D341Med (cell line): ENCODE measurements around the gene PEX6.
"Not testable (repeated sequence)": the region's sequence is repeated elsewhere in the genome, so short reads cannot be mapped to it uniquely, and the experiment has no call there.

Experiments used
- DNase-seq: peaks from one replicate; pipeline ENCODE4 v3.0.0; 2012; ENCODE audit warnings: low spot score

Gene PEX6

GRCh38 chr6:42963855-42964605 is 15.0 kb downstream of the PEX6 start:
- peak; percentile 85 for DNase-seq

GRCh38 chr6:42963179-42963854 is 15.7 kb downstream of the PEX6 start:
- DNase-seq: no peak

GRCh38 chr6:42962502-42963178 is 16.3 kb downstream of the PEX6 start:
- peak; percentile 83 for DNase-seq

GRCh38 chr6:42962096-42962495 is 16.9 kb downstream of the PEX6 start:
- no peak for DNase-seq

- no peak for DNase-seq
Observed at GRCh38 chr6:42961020-42961470, 17.9 kb downstream of the PEX6 start.

- peak; percentile 45 for DNase-seq
Observed at GRCh38 chr6:42960243-42961019, 18.6 kb downstream of the PEX6 start, which contains the start of gene GNMT. Gene GNMT (plus strand): TSS chr6:42960754. CDS start chr6:42960768, 14 bp downstream.

- no peak for DNase-seq
Observed at GRCh38 chr6:42959917-42960242, 19.1 kb downstream of the PEX6 start.

GRCh38 chr6:42958125-42958524 is 20.9 kb downstream of the PEX6 start:
- no peak for DNase-seq

- DNase-seq: not testable (repeated sequence)
Observed at GRCh38 chr6:42954405-42954804, 24.6 kb downstream of the PEX6 start.

- DNase-seq: no peak
Observed at GRCh38 chr6:42952389-42952788, 26.6 kb downstream of the PEX6 start.

- no peak for DNase-seq
Observed at GRCh38 chr6:42947950-42948349, 31.0 kb downstream of the PEX6 start.

GRCh38 chr6:42942444-42942843 is 36.5 kb downstream of the PEX6 start:
- no peak for DNase-seq

- not testable (repeated sequence) for DNase-seq
Observed at GRCh38 chr6:42941356-42941755, 37.6 kb downstream of the PEX6 start.

- no peak for DNase-seq
Observed at GRCh38 chr6:42940493-42941045, 38.4 kb downstream of the PEX6 start.

- DNase-seq: no peak
Observed at GRCh38 chr6:42939810-42940167, 39.2 kb downstream of the PEX6 start.

GRCh38 chr6:42938987-42939809 is 39.8 kb downstream of the PEX6 start:
- no peak for DNase-seq

- DNase-seq: no peak
Observed at GRCh38 chr6:42938428-42938796, 40.6 kb downstream of the PEX6 start.

- no peak for DNase-seq
Observed at GRCh38 chr6:42937548-42938427, 41.2 kb downstream of the PEX6 start.

GRCh38 chr6:42936398-42936797 is 42.6 kb downstream of the PEX6 start:
- no peak for DNase-seq

- DNase-seq: no peak
Observed at GRCh38 chr6:42935322-42935721, 43.7 kb downstream of the PEX6 start.
